K562 (cell line): ENCODE results near the gene ARSK. TPM values are rescaled to one million over a fixed set of nuclear protein-coding genes. Genes with fewer than 3 reads are reported as not detected.
A peak's percentile ranks its signal among the peaks of the same experiment; 100 is the strongest.

ENCODE experiments used
- BCOR ChIP-seq: fragments of 450-650 bp; IDR thresholded peaks from 2 replicates; pipeline ENCODE4 v1.6.1; 2016
- FOSL1 ChIP-seq: fragments of 200-800 bp; sonication (Bioruptor generic); conservative IDR thresholded peaks from 2 replicates; pipeline ENCODE4 v1.6.1; 2016; ENCODE audit warnings: missing genetic modification characterization, missing compliant biosample characterization
- FOXA3 ChIP-seq, 2 experiments: fragments of 450-650 bp in 1 of 2; sonication (generic) in 1 of 2; formaldehyde crosslinking; IDR thresholded peaks in 1 of 2; conservative IDR thresholded peaks in 1 of 2; 2 replicates each; pipeline versions ENCODE4 v1.4.0 to v1.8.0; 2020 to 2022; ENCODE audit warnings: mild to moderate bottlenecking in 2 of 2, missing genetic modification reagents in 1 of 2
- KAT7 ChIP-seq: sonication (generic); formaldehyde crosslinking; IDR thresholded peaks from 2 replicates; pipeline ENCODE4 v1.8.0; 2022; ENCODE audit warnings: missing genetic modification reagents, mild to moderate bottlenecking, borderline replicate concordance
- MEIS2 ChIP-seq: fragments of 450-650 bp; IDR thresholded peaks from 2 replicates; pipeline ENCODE4 v1.6.1; 2014; ENCODE audit warnings: mild to moderate bottlenecking; ENCODE audit not compliant: partially characterized antibody
- RBM39 ChIP-seq: fragments of 200-400 bp; formaldehyde crosslinking; optimal IDR thresholded peaks from 2 replicates; pipeline ENCODE3; 2018; ENCODE audit warnings: low read depth, low read length
- ZNF12 ChIP-seq: sonication (generic); formaldehyde crosslinking; IDR thresholded peaks from 2 replicates; pipeline ENCODE4 v1.4.0; 2020; ENCODE audit warnings: mild to moderate bottlenecking, missing genetic modification reagents
- polyA plus RNA-seq, 8 experiments: library from polyadenylated mRNA; depleted of rRNA in 4 of 8; stranded (reverse) in 5 of 8; unstranded in 3 of 8; fragments of >200 nt; fragmentation: Nextera tagmentation in 2 of 8; fragmentation: Illumina TruSeq in 1 of 8; extraction: Ambion mirVana in 2 of 8; extraction: Trizol in 1 of 8; gene quantifications; 2 replicates each; pipeline versions ENCODE4 v1.2.1 to v1.2.3, GENCODE V29; 2011 to 2014; ENCODE audit warnings: inconsistent platforms in 1 of 8, missing spikeins in 1 of 8
- total RNA-seq, 7 experiments: library from RNA; depleted of rRNA in 6 of 7; stranded (reverse); fragments of >200 nt in 6 of 7; fragmentation: Illumina TruSeq in 2 of 7; extraction: Trizol in 2 of 7; gene quantifications; 2 replicates each; pipeline versions ENCODE4 v1.2.1 to v1.2.3, GENCODE V29; 2011 to 2021; ENCODE audit warnings: low replicate concordance in 1 of 7
- TF ChIP-seq, protein P1 (sequence below): sonication (generic); formaldehyde crosslinking; IDR thresholded peaks from 2 replicates; pipeline ENCODE4 v1.8.1; 2023; ENCODE audit warnings: missing genetic modification reagents, mild to moderate bottlenecking, borderline replicate concordance
- TF ChIP-seq, protein P2 (sequence below): fragments of 450-650 bp; IDR thresholded peaks from 2 replicates; pipeline ENCODE4 v1.6.1; 2016; ENCODE audit warnings: mild to moderate bottlenecking
- TF ChIP-seq, protein P3 (sequence below): fragments of 450-650 bp; IDR thresholded peaks from 2 replicates; pipeline ENCODE4 v1.6.1; 2018; ENCODE audit warnings: mild to moderate bottlenecking, low read depth; ENCODE audit not compliant: partially characterized antibody
- TF ChIP-seq, protein P4 (sequence below): fragments of 200-400 bp; formaldehyde crosslinking; IDR thresholded peaks from 2 replicates; pipeline ENCODE4 v1.6.1; 2017; ENCODE audit warnings: mild to moderate bottlenecking, low read depth, low read length, moderate library complexity

The ARSK gene
- total and polyA plus RNA-seq, 9 of the 15 experiments (the other 6 are each of a cell fraction or from before 2014, with no cell fraction given): 2.7 to 9.4 (median 7.1) TPM

DNA sequence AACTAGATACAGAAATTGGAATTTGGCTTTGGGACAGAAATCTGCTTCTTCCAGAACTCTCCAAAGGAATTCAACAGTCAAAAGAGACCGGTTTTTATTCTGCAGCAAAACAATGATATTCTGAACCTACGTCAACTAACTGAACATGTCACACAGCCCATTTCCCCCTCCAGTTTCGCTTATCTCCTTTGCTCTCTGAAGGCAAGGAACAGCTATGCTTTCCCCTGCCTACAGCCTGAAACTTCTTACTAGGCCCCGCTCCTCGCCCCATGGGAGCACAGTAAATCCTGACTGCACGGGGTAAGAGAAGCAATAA is 612 bp upstream of the ARSK start (continued):
- TF ChIP-seq, protein P1, sequence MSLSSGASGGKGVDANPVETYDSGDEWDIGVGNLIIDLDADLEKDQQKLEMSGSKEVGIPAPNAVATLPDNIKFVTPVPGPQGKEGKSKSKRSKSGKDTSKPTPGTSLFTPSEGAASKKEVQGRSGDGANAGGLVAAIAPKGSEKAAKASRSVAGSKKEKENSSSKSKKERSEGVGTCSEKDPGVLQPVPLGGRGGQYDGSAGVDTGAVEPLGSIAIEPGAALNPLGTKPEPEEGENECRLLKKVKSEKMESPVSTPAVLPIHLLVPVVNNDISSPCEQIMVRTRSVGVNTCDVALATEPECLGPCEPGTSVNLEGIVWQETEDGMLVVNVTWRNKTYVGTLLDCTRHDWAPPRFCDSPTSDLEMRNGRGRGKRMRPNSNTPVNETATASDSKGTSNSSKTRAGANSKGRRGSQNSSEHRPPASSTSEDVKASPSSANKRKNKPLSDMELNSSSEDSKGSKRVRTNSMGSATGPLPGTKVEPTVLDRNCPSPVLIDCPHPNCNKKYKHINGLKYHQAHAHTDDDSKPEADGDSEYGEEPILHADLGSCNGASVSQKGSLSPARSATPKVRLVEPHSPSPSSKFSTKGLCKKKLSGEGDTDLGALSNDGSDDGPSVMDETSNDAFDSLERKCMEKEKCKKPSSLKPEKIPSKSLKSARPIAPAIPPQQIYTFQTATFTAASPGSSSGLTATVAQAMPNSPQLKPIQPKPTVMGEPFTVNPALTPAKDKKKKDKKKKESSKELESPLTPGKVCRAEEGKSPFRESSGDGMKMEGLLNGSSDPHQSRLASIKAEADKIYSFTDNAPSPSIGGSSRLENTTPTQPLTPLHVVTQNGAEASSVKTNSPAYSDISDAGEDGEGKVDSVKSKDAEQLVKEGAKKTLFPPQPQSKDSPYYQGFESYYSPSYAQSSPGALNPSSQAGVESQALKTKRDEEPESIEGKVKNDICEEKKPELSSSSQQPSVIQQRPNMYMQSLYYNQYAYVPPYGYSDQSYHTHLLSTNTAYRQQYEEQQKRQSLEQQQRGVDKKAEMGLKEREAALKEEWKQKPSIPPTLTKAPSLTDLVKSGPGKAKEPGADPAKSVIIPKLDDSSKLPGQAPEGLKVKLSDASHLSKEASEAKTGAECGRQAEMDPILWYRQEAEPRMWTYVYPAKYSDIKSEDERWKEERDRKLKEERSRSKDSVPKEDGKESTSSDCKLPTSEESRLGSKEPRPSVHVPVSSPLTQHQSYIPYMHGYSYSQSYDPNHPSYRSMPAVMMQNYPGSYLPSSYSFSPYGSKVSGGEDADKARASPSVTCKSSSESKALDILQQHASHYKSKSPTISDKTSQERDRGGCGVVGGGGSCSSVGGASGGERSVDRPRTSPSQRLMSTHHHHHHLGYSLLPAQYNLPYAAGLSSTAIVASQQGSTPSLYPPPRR (CRISPR knock-in tag): no peak
- TF ChIP-seq, protein P2, sequence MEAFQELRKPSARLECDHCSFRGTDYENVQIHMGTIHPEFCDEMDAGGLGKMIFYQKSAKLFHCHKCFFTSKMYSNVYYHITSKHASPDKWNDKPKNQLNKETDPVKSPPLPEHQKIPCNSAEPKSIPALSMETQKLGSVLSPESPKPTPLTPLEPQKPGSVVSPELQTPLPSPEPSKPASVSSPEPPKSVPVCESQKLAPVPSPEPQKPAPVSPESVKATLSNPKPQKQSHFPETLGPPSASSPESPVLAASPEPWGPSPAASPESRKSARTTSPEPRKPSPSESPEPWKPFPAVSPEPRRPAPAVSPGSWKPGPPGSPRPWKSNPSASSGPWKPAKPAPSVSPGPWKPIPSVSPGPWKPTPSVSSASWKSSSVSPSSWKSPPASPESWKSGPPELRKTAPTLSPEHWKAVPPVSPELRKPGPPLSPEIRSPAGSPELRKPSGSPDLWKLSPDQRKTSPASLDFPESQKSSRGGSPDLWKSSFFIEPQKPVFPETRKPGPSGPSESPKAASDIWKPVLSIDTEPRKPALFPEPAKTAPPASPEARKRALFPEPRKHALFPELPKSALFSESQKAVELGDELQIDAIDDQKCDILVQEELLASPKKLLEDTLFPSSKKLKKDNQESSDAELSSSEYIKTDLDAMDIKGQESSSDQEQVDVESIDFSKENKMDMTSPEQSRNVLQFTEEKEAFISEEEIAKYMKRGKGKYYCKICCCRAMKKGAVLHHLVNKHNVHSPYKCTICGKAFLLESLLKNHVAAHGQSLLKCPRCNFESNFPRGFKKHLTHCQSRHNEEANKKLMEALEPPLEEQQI: no peak
- TF ChIP-seq FOSL1 (0 out of 2 replicates have a peak, but pooled peaks have one; percentile 7), KAT7 (no peak), FOXA3 (CRISPR knock-in tag; conservative IDR thresholded peaks at IDR 0.05 in 1 of 2, IDR thresholded peaks at IDR 0.05 in 1 of 2) (0 out of 4 replicates have a peak, but pooled peaks of 1 of the 2 experiments have one; percentile 10), MEIS2 (no peak), BCOR (0 out of 2 replicates have a peak, but pooled peaks have one; percentile 6), ZNF12 (CRISPR knock-in tag) (0 out of 2 replicates have a peak, but pooled peaks have one; percentile 19), RBM39 (no peak)
- TF ChIP-seq, protein P3, sequence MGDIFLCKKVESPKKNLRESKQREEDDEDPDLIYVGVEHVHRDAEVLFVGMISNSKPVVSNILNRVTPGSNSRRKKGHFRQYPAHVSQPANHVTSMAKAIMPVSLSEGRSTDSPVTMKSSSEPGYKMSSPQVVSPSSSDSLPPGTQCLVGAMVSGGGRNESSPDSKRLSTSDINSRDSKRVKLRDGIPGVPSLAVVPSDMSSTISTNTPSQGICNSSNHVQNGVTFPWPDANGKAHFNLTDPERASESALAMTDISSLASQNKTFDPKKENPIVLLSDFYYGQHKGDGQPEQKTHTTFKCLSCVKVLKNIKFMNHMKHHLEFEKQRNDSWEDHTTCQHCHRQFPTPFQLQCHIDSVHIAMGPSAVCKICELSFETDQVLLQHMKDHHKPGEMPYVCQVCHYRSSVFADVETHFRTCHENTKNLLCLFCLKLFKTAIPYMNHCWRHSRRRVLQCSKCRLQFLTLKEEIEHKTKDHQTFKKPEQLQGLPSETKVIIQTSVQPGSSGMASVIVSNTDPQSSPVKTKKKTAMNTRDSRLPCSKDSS: no peak
- TF ChIP-seq, protein P4, sequence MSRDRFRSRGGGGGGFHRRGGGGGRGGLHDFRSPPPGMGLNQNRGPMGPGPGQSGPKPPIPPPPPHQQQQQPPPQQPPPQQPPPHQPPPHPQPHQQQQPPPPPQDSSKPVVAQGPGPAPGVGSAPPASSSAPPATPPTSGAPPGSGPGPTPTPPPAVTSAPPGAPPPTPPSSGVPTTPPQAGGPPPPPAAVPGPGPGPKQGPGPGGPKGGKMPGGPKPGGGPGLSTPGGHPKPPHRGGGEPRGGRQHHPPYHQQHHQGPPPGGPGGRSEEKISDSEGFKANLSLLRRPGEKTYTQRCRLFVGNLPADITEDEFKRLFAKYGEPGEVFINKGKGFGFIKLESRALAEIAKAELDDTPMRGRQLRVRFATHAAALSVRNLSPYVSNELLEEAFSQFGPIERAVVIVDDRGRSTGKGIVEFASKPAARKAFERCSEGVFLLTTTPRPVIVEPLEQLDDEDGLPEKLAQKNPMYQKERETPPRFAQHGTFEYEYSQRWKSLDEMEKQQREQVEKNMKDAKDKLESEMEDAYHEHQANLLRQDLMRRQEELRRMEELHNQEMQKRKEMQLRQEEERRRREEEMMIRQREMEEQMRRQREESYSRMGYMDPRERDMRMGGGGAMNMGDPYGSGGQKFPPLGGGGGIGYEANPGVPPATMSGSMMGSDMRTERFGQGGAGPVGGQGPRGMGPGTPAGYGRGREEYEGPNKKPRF: no peak
- TF ChIP-seq, all 486 proteins: peak for 21
